ENCODE data around the gene DPH1.

DPH1 gene

DNA sequence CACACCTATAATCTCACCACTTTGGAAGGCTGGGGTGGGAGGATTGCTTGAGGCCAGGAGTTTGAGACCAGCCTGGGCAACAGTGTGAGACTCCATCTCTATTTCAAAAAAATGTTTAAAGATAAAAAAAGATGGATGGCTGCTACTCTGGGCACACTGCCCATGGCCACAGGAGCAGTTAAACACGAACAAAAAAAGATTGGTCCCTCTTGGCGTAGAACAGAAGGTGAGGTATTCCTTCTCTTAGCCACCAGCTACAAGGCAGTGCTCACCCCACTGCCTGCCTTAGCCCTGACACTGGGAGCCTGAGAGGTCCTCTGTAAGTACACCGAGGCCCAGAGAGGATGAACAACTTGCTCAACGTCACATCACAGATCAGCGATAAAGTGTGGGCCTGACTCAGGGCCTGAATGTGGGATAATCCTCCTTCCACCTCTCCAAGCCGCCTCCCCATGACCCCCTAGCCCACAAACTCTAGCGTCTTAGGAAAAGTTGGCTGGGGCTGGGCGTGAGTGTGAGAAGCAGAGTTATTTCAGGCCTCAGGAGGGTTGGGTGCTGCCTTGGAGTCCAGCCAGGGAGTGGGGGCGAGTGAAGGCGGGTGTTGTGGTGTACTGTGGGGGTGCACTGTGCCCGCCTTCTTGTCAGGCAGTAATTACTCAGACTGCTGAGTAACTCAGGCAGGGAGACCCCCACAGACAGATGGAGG lies 2.3 kb upstream of the DPH1 start:
- no peak for DNase-seq (ENCODE audit: low read depth in 2 of 2)

DNA sequence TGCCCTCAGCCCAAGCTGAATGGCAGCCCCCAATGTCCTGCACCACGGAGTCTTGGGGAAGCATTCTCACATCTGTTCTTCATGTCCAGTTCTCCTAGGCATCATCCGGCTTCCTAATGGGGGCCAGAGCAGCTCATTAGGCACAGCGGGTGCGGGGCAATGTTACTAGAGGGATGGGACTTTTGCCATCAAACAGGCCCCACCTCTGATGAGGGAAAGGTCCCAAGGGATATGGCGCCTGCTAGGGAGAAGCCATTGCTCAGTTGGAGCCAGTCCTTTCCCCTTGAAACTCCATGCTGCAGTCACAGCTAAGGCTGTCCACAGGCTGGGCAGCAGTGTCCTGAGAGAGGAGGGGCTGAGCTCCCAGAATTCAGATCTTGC lies 1.7 kb upstream of the DPH1 start:
- DNase-seq (ENCODE audit: low read depth in 2 of 2) = no peak

DNA sequence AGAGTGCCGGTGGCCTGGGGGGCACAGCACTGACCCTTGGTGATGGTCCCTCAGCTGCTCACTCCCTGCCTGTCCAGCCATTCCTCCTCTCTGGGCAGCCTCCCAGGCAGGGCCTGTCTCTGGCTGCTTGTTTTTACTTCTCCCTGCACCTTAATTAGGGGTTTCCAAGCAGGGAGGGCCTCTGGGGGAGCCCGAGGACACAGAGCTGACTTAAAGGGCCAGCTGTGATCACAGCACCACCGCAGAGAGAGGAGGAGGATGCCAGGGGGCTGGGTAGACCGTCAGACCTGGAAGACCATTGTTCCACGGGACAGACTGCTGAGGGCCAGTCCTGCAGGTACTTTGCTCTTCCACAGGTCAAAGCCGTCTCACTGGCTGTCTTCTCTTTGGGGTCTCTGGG lies 1.2 kb upstream of the DPH1 start:
- no peak for DNase-seq (ENCODE audit: low read depth in 2 of 2)

DNA sequence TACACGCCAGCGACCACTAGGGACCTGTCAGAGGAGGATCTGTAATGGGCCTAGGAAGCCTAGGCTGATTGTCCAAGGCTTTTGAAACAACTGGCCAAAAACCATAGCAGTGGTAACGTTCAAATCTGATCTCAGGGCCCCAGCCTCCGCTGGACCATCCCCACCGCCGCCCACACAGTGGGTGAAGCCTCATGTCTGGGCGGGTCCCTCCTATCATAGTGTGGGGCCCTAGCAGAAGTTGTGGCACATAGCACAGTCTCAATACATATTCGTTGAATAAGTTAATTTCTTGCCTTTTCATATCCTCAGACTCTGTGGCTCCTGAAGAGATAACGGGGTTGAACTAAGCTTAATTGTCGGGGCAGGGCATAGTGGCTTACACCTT lies 818 bp downstream of the DPH1 start:
- DNase-seq (ENCODE audit: low read depth in 2 of 2) = peak in 1 of 2 experiments; percentile 54

DNA sequence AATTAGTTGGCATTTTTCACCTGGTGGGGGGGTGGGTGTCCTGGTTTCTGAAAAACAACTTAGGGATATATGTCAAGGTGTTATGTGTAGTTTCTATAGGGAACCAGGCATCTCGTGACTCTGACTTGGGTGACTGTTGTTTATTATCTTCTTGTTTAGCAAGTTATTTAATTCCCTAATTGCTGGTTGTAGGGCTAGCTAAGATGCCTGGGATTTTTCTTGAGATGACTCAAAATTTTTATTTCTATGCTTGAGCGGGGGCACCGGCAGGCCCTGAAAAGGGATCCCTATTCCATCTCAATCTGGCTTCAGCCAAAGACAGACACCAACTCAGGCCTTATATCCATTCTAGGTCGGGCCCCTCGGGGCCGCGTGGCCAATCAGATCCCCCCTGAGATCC lies 3.2 kb downstream of the DPH1 start:
- DNase-seq (ENCODE audit: low read depth in 2 of 2) = no peak

DNA sequence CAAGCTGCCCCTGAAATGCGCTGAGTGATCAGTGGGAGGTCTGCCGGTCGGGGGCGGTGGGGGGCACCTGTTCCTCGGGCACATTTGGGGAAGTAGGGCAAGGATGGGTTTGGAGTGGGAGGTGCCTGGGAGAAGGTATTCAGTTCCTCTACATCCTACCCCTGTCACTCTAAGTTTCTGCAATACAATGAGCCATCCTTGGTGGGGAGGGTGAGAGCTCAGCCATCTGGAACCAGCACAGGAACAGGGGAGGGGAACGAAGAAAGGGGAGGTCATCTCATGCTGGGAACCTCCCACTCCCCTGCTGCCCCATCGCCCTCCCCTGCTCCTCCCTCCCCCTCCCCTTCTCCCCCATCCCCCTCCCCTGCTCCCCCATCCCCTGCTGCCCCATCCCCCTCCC lies 4.2 kb downstream of the DPH1 start:
- DNase-seq (ENCODE audit: low read depth in 2 of 2) = no peak

DNA sequence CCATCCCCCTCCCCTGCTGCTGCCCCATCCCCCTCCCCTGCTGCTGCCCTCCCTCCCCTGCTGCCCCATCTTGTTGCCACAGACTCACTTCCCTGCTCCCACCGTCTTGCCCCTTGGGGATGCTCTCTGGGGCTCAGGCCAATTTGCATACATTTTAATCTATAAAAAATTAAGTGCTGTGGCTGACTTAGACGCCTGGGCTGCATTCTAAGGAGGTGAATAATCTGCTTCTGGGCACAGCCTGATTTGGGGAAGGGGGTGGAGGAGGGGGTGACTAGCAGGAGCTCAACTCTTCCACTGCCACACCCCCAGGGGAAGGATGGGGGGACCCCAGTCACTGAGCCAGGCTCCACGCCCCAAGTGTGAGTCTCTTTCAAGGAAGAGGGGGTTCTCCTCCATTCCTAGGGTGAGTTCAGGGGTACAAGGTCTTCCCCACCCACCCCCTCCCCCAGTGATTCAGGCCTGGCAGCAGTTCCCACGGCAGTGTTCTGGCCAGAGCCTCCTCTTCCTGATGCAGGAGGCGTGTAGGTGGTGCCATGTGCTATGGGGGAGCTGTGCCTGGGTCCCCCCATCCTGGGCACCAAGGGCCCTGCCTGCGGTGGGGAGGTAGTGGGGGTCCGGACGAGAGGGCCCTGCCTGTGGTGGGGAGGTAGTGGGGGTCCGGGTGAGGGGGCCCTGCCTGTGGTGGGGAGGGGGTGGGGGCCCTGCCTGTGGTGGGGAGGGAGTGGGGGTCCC lies 5.0 kb downstream of the DPH1 start:
- no peak for DNase-seq (ENCODE audit: low read depth in 2 of 2)

DNA sequence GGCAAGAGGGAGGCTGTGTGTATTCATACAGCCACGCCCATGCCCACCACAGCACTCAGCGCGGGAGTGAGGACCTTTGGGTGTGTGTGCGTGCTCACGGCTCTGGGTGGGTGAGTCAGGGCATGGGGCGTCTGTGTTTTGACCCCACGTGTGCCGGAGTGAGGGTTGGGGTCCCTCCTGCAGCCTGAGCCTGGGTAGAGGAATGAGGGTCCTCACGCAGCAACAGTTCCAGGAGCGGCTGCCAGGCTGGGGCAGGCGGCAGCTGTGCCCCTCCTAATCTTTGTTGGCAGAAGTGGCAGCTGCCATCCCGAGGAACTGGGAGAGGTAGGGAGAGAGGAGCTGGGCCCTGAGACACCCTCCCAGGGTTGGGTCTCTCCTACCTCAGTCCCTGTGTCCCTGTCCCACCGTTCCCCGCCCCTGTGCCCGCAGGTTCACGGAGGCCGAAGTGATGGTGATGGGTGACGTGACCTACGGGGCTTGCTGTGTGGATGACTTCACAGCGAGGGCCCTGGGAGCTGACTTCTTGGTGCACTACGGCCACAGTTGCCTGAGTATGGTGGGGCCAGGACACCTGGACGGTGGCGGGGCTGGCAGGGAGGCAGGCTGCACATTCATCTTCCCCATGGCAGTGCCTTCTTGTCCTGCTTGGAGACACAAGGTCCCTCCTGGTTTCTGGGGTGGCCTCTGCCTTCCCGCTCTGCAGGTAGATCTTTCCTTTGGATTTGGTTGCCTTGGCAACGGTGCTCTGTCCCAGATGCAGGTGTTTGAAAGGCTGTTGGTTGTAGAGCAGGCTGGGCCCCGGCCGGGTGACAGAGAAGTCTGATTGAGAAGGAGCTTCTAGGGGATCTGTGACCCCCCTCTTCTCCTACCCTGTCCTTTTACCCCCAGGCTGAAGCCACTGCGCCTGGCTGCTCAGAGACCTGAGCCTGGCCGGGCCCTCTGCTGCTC lies 5.9 kb downstream of the DPH1 start:
- DNase-seq (ENCODE audit: low read depth in 2 of 2) = no peak

DNA sequence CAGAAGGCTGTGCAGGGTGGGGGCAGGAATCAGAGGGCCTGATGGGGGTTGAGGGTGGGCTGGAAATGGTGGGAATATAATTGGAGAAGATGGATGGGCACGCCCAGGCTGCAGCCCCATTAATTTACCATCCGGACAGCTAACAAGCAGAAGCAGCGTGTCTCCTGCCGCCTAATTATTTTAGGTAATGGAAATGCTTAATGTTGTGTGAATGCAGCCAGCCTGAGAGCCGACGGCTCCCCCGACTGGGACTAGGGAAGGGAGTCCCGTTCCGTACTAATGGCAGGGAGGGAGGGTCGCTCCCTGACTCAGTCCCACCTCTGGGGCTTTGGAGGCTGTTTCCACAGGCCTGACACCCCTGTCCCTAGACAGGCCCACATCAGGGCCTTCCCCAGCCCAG lies 7.2 kb downstream of the DPH1 start:
- no peak for DNase-seq (ENCODE audit: low read depth in 2 of 2)

DNA sequence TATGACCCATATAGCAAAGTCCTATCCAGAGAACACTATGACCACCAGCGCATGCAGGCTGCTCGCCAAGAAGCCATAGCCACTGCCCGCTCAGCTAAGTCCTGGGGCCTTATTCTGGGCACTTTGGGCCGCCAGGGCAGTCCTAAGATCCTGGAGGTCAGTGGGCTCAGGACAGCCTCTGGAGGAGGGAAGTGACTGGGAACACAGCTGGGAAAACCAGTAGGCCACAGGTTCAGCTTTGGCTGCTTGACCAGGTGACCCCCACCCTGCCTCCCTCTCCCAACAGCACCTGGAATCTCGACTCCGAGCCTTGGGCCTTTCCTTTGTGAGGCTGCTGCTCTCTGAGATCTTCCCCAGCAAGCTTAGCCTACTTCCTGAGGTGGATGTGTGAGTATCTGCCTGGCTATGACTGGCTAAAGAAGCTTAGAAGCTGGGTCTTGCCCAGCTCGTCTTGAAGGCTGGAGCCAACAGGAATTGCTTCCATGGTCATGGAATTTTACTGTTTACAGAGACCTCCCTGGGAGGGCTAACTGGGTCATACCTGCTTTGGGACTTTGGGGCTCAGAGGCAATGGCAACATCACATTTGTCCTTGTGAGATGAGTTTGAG lies 10.4 kb downstream of the DPH1 start:
- no peak for DNase-seq (ENCODE audit: low read depth in 2 of 2)

DNA sequence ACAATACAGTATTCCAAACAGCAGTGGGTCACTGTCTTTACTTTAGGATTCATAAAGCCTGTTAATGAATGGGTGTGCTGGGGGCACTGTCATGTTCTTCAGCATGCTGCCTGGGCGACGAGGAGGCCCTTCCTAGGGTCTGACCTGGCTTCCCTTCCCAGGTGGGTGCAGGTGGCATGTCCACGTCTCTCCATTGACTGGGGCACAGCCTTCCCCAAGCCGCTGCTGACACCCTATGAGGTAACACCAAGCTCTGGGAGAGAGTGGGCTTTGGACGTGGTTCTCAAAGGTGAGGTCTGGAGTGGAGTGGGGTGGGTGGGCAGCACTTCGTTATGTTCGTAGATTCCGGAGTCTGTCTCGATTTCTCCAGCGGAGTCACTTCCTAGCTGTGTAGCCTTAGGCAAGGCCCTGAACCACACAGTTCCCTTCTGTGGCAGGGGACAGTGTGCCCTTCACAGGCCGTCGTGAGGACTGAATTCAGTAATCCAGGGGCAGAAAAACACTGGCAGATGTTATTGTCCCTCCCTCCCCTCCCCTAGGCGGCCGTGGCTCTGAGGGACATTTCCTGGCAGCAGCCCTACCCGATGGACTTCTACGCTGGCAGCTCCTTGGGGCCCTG lies 11.1 kb downstream of the DPH1 start:
- no peak for DNase-seq (ENCODE audit: low read depth in 2 of 2)

DNA sequence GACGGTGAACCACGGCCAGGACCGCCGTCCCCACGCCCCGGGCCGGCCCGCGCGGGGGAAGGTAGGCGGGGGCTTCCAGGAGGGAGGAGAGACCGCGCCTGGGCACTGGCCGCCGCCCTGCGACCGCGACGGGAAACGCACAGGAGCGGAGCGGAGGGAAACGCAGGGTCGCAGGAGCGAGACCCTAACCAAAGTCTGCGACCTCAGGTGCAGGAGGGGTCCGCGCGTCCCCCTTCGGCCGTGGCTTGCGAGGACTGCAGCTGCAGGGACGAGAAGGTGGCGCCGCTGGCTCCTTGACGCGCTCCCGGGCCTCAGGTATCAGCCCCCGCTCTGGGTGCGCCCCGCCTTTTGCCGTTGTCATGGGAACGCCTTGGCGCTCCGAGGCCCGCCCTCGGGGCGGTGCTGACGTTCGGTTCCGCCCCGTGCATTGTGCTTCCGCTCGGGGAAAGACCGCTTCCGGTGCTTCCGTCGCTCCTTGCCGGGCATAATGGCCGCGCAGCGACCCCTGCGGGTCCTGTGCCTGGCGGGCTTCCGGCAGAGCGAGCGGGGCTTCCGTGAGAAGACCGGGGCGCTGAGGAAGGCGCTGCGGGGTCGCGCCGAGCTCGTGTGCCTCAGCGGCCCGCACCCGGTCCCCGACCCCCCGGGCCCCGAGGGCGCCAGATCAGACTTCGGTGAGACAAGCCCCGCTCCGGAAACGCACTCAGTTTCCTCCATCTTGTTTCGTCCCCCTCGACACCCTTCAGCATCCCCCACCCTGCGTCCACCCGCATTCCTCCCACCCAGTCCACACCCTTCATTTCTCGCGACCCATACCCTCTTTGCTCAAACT lies 11.8 kb downstream of the DPH1 start, which contains the start of gene OVCA2:
Gene OVCA2 (plus strand): TSS at position 462 of the 829 bp plus-strand sequence. CDS start 26 bp downstream, at position 488.
- peak; percentile 96 for DNase-seq (ENCODE audit: low read depth in 2 of 2)

DNA sequence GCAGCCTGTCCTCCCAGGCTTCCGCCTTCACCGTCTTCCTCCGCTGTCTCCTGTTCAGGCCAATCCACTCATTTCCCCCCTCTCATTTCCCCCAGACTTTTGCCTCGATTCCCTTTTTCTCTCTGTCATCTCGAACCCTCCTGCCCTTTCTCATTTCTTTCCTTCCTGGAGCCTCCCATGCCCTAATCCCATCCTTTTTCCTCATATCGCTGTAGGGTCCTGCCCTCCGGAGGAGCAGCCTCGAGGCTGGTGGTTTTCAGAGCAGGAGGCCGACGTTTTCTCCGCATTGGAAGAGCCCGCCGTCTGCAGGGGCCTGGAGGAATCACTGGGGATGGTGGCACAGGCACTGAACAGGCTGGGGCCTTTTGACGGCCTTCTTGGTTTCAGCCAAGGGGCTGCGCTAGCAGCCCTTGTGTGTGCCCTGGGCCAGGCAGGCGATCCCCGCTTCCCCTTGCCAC lies 12.5 kb downstream of the DPH1 start:
- DNase-seq (ENCODE audit: low read depth in 2 of 2) = no peak

DNA sequence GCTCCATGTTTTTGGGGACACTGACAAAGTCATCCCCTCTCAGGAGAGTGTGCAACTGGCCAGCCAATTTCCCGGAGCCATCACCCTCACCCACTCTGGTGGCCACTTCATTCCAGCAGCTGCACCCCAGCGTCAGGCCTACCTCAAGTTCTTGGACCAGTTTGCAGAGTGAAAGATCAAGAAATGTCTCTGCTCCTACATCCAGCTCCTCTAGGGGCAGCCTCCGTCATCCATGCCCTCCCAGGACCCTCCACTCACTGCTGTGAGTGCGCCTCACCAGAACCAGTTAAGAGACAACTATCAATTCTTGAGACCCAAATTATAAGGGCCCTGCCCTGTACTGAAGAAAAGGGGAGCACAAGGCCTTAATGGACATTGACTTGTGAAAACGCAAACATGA lies 13.0 kb downstream of the DPH1 start:
- DNase-seq (ENCODE audit: low read depth in 2 of 2) = no peak

DNA sequence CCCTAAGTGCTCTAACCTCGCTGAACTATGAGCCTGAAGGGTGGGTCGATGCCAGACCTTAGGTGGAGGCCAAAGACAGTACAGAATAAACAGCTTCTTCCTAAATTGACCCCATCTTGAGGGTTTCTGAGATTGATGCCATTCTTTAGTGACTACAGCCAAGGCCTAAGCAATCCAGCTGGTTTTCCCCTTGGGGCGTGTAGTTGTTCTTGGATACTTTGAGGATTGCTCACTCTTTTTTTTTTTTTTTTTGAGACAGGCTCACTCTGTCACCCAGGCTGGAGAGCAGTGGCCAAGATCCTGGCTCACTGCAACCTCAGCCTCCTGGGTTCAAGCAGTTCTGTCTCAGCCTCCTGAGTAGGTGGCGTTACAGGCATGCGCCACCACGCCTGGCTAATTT lies 13.8 kb downstream of the DPH1 start:
- DNase-seq (ENCODE audit: low read depth in 2 of 2) = no peak

DNA sequence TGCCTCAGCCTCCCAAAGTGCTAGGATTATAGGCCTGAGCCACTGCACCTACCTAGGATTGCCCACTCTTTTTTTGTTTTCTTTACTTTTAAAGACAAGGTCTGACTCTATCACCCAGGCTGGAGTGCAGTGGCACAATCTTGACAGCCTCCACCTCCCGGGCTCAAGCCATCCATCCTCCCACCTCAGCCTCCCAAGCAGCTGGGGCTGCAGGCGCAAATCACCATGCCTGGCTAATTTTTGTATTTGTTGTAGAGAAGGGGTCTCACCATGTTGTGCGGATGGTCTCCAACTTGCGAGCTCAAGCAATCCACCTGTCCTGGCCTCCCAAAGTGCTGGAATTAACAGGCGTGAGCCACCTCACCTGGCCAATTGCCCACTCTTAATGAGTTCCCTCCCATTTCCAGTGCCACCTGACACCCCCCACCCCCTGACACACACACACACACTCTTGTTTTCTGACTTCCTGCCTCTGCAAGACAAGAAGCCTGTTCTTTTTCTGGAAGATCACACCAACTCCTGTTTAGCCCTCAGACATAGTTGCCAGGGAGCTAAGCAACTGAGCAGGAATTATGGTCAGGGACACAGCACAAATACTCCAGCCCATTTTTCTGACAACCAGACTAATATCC lies 14.4 kb downstream of the DPH1 start:
- no peak for DNase-seq (ENCODE audit: low read depth in 2 of 2)

DNA sequence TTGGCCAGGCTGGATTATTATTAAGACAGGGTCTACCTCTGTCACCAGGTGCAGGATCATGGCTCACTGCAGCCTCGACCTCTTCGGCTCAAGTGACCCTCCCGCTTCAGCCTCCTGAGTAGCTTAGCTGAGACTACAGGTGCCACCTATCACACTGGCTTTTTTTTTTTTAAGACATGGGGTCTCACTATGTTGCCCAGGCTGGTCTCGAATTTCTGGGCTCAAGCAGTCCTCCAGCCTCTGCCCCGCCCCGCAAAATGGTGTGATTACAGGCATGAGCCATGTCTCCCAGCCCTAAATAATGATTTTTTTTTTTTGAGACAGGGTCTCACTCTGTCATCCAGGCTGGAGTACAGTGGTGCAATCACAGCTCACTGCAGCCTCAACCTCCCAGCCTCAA lies 17.6 kb downstream of the DPH1 start:
- DNase-seq (ENCODE audit: low read depth in 2 of 2) = no peak

DNA sequence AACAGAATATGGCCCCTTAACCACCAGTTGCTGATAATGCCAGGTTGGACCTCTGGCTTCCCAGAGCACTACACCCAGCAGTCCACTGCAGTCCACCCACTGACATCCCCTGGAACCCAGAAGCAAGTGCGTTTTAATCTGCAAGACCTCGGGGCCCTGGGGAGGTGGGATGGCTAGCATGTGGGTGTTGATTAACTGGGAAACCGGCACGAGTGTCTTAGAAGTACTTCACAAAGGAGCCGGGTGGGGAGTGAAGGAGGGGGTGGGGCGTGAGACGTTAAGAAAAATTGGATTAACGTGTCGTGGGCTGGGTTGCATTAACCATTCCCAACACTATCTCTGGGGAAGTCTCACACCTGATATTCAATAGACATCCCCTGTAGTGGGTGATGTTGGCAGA lies 18.9 kb downstream of the DPH1 start:
- DNase-seq (ENCODE audit: low read depth in 2 of 2) = no peak

DNA sequence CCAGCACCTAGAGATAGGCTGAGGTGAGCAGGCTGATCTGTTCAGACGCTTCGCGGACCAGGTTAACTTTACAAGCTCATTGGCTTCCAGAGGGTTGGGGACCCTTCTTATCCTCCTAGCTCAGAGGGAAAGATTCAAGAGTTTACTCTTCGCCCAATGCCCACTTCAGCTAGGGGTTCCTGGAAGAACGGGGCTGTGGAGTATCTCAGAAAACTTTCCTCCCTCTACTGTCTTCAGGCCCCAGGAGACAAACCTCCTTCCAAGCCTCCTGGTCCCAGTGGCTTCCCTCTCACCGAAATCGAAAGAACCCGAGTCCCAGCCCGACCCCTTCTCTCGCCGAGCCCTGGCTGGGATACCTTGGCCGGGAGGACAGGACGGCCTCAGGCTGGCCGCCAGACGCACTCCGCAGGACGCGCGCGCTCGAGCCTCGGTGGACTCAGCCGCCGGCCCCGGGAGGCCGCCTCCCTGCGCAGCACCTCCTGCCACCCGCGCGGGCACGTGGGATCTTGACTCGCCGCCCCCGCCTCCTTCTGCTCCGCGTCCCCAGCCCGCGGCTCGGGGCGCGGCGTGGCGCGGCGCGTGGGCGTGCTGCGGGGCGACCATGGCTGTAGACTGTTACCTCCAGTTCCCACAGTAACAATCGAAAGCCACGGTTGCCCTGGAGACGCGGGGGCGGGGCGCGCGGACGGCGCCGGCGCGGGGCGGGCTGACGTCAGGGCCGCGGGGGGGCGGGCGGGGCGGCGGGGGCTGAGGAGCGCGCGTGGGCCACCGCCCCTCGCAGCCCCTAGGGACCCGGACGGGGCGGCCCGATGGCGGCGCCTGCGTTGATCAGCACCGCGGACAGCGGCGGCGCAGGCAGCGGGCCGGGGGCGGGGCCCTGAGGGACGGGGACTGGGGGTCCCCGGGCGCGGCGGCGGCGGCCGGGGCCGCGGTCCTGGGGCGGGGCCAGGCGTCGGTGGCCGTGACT lies 19.7 kb downstream of the DPH1 start:
- peak; percentile 70 to 86 for DNase-seq (ENCODE audit: low read depth in 2 of 2)

Measured in stimulated activated CD4-positive, alpha-beta T cell treated with anti-CD3 and anti-CD28 coated beads, Interleukin-12 subunit alpha, Interleukin-12 subunit beta, amount 100 ng/mL, for 24 hours (primary cell).